HG02870 (cell line): ENCODE measurements around the gene ARHGEF38.

Source experiments
- ATAC-seq: cut with Tn5 transposase; IDR thresholded peaks from one replicate; pipeline ENCODE4 v1.9.1; 2021; ENCODE audit warnings: mild to moderate bottlenecking, moderate library complexity; ENCODE audit not compliant: unreplicated experiment

The ARHGEF38 gene

DNA sequence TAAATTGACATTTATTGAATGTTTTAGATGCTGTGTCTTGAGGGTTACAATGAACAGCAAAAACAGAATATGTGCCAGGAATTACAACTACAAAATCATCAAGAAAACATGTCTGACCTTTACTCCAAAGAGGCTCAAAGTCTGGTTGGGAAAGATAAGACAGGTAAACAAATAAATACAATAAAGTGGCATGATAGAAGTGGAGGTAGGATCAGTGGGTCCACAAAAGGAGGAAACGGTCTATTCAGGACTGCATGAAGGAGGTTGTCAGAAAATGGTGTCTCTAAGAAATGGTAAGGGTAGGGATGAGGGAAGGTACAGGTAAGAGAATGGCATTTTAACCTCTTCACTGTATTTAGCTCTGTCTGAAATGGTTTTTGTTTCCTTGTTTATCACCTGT is 3.8 kb downstream of the ARHGEF38 start:
- ATAC-seq = no peak

DNA sequence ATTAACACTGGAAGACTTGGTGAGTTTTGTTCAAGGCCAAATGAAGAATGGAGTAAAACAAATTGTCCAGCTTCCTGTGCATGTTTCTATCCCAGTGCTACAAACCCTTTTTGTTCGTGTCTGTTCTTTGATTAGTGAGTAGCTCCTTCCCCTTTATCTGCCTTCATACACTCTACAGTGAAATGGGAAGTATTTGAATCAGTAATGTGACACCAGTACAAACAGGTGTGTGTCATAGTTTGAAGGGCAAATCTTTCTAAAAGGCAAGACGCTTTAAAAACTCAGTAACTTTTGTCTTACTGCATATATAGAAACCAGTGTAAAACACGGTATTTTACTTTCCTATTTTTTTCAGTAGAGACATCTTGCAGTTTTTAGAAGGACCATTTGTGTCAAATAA is 5.9 kb downstream of the ARHGEF38 start:
- no peak for ATAC-seq

DNA sequence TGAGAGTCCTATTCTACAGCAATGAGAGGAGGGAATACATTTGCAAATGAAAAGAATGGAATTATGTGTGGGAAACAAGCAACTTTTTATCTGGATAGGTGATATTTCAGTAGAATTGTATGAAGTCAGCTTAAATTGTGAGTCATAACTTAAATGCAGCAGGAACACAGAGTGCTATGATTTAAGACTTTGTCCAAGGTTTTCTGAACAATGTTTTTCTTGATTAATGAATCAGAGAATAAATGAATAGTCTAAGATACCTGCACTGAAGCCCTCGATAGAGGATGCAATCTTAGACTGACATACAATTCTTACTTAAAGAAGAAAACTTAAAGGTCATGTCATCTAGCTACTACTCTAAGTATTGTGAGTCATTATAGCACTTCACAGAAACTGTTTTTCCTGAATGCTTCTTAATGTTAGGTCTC is 8.0 kb downstream of the ARHGEF38 start:
- no peak for ATAC-seq

DNA sequence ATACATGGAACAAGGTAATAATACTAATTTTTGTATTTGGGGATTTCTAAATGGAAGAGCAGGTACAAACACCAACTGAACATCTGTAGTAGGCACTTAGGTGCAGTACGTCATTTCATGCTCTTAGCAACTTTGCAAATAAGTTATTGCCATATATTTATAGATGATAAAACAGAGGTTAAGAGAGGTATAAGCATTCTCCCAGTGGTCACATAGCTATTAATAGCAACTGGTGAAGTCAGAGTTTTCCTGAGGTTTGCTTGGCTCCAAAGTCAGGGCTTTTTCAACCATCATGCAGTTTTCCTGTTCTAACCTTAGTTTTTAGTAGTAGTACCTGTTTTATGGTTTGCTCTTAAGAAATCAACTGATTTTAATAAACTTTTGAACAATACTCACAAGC is 10.9 kb downstream of the ARHGEF38 start:
- ATAC-seq = no peak

DNA sequence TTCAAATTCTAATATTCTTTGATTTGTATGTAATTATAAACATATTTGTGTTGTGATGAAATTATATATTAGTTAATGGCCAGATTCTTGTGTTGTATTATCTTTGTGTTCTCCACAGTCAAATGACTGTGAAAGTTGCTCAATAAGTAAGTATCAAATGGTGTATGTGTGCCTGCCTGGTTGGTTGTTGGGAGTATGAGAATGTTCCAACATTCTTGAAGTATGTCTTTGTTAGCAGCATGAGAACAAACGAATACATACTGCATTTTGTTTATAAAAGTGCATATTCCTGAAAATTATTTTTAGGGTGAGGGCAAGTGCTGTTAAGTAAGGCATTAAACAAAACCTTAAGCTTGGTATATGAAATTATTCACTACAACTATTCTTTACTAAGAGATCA is 16.2 kb downstream of the ARHGEF38 start:
- no peak for ATAC-seq

DNA sequence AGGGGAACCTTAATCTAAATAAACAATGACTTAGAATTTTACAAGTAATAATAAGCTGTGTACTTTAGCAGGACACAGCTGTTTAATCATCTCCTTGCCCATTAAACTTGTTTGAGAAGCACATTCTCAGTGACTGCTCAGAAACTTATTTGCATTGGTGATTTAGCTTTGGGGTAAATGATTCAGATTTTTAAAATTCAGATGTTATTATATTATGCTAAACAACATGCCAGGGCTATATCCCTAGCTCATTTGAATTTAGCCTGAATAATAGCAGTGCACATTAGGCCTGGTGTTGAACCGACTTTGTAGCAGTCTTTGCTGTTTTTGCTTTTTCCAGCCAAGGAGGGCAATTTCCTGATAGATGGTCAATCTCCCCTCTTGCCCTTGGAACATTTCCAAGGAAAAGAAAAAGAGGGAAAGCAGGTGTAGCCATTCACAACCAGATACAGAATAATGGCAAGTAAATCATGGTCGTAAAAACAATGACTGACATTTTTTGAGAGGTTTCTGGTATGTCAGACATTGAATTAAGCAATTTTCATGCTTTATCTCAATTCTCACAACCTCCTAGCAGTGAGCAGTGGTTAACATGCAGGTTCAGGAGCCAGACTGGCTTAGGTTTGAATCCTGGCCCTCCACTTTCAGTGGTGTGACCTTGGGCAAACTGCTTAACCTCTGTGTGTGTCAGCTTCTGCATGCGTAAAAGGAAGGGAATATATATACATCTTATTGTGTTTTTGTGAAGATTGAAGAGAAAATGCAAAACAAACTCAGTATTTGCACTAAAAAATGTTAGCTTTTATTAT is 16.8 kb downstream of the ARHGEF38 start:
- no peak for ATAC-seq

DNA sequence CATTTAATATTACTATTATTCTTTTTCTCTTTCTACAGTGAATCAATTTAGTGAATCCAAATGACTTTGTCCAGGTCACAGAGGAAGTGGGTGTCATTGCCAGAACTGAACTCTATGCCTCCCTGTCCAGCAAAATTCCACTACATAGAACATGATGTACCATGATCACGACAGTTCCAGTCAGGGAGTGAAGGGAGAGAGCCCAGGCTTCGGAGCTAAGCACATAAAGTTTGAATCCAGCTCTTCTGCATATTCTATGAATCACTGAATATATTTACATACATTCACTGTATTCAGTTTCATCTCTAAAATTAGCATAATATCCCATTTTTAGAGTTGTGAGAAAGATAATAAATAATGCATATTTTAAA is 17.4 kb downstream of the ARHGEF38 start:
- no peak for ATAC-seq

DNA sequence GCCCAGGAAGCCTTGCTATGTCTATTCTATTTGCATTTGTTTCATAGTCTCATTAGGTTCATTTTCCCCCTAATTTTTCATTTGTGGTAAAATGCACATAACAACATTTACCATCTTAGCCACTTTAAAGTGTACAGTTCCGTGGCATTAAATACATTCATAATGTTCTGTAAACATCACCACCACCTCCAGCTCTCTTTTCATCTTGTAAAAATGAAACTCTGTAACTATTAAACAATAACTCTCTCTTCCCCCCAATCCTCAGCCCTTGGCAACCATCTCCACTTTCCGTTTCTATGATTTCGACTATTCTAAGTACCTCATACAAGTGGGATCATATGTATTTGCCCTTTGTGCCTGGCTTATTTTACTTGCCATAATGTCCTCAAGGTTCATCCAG is 19.9 kb downstream of the ARHGEF38 start:
- ATAC-seq = no peak

DNA sequence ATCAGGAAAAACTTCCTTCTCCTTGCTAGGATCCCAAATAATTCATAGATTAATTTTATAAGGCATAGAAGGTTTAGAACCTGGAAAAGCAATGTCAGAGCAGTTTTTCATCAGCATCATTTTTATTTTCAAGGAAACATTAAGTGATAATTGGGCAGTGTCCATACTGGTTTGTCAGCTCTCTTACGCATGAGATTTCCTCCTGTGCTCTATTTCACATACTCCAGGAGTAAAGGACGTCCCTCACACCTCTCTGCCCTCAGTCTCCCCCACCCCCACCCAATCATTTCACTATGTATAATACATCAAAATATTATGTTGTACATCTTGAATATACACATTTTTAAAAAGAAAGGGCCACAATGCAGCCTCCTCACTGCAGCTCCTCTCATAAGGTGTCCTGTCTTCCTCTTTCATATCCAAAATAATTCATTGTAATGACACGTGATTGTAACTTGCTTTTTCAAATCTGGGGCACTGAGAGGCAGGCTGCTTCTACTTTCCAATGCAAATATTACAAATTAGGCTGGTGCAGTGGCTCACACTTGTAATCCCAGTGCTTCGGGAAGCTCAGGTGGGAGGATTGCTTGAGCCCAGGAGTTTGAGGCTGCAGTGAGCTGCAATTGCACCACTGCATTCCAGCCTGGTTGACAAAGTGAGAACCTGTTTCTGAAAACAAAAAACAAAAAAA is 34.4 kb downstream of the ARHGEF38 start:
- no peak for ATAC-seq

- ATAC-seq = peak; percentile 22
Measured at GRCh38 chr4:105587841-105588240, 35.4 kb downstream of the ARHGEF38 start.

DNA sequence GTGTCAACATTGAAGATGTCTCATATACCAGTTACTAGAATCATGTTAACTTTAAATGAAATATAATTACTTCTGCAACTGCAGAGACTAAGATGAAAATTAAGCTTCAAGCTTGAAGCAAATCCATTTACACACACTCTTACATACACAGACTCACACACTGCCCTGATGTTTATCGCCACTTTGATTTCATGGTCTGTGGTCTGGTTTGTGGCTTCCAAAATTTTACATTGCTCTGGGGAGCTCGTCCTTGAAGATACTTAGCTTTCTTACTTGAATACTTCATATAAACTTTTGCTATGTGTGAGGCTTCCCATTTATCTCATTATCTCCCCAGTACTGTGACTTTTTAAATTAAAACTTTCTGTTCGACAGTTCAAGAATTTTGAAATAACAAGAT is 35.8 kb downstream of the ARHGEF38 start:
- ATAC-seq = peak; percentile 55

GRCh38 chr4:105591573-105591972 is 39.2 kb downstream of the ARHGEF38 start:
- no peak for ATAC-seq

DNA sequence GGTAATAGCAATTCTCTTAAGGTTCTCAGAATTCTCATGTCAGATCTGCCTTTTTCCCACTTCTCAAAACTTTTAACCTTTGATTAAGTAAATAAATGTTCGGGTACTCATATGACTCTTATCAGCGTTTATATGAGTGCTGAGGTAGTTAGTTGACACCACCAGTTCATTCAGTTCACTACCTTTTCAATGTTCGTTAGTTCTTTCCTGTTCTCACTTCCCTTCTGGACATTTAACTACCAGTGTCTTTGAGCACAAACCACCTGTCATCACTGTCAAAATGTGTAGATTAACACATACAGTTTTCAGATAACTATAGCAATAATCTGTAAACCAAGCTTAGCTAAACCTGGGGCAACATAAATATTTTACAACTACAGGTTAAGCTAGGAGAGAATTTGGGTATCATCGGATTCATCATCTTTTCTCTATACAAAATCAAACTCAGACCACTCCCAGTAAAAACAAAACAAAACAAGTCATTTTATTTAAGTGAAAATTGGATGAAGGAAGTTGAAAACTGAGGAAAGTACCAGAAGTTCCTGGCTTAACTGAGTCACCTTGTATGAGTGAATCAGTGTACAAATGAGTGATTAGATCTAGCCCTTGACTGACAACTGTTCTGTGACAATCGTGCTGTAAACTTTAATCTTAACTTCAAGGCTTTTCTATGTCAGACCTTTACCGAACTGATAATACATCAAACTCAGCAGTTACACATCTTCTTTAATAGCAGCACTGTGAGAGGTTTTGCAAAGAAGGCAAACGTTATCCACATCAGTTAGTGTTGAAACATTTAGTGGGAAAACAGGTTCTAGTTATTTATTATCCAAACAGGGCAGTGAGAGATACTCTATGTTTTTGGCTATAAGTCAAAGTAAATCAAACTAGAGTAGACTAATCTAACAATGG is 41.9 kb downstream of the ARHGEF38 start:
- peak; percentile 96 for ATAC-seq

- ATAC-seq = no peak
Measured at GRCh38 chr4:105596684-105597083, 44.3 kb downstream of the ARHGEF38 start.

DNA sequence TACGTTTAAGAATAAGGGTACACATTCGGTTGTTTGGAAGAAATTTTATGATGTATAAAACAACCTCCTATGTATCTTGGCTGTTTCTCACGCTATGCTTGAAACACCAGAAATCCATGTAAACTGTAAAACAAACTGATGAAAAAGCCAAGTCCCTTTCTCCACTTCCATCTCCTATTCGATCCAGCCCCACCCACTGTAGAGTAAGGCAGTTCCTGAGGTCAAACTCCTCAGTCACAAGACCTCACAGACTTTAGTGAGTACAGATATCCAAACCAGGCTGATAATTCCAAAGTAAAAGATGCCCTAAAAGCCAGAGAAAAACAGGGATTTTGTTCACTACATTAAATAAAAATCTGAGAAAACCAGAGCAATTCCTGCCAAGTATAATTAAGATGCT is 45.6 kb downstream of the ARHGEF38 start:
- no peak for ATAC-seq

- no peak for ATAC-seq
Measured at GRCh38 chr4:105598787-105599186, 46.4 kb downstream of the ARHGEF38 start.

DNA sequence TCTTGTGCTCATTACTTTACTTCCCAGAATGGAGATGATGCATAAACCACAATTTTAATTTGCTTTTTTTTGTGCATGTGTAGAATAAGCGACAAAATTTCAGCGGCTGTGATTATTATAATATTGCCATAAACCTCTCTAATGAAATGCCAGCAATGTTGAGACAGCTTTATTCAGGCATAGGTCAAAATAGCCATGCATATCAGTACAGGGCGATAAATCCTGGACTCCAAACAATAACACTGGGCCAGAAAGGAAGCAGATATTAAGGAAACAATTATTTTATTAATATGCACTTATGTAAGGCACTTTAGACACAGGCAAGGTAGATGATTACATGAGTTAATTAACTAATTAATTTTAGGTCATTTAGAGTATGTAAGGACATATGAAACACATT is 47.1 kb downstream of the ARHGEF38 start:
- ATAC-seq = no peak

DNA sequence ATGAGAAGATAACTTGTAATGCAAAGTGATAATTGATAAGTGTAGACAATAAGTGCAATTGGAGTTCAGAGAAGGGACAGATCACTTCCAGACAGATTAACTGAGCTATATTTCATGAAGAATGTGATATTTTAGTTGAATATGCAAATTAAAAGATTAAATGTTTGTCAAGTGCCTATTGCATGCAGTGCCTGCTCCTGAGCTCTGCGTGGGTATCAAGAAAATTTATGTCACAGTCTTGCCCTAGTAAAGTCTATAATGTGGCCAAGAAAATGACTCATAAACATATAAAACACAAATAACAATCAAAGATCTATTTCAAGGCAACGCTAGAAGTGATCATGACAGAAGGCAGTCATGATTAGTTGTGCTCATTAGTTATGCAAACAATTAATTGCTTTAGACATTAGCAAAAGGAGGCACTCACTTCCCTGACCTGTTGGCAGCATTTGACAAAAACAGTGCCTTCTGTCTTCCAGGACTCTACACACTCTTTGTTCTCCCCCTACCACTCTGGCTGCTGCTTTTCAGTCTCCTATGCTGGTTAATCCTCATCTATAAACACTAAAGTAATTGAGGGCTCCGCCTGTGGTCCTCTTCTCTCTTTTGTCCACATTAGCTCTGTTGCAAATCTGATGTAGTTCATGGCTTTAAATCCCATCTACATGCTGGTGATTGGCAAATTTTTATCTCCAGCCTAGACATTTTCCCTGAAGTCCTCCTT is 47.7 kb downstream of the ARHGEF38 start:
- no peak for ATAC-seq

DNA sequence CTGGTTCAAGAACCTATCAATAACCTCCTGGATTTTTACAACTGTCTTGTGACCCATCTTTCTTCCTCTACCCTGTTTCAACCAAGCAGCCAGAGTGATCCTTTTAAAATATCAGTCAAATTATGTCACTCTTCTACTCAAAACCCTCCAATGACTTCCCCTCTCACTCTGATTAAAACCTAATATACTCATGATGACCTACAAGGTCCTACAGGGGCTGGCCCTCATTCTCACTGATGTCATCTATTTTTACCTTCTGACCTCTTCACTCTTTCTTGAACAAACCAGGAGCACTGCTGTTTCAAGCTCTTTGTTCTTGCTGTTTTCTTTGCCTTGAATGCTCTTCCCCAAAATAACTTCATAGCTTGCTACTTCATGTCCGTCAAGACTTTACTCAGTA is 48.5 kb downstream of the ARHGEF38 start:
- no peak for ATAC-seq

DNA sequence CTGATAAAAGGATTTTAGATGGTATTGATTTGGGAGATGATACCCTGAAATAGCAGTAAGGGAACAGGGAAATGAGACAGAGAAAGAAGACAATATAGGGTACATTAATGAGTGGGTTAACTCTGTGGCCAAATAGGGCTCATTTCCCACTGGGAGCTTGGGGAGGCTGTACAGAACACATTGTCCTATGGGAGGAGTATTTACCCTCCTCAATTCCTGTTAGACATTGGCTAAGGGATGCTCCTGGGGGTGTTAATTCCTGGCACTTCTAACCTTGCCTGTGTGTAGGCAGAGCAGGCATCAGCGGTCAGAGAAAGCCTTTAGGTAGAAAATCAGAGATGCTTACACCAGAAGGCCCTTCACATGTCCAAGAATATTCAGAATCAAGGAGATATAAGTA is 49.0 kb downstream of the ARHGEF38 start:
- no peak for ATAC-seq

GRCh38 chr4:105603158-105603557 is 50.7 kb downstream of the ARHGEF38 start:
- no peak for ATAC-seq
